Kidney (tissue), 14 donors: ENCODE data around the gene OGDH. TPM values are rescaled to one million over a fixed set of nuclear protein-coding genes. Genes with fewer than 3 reads are reported as not detected.
A peak's percentile ranks its signal among the peaks of the same experiment; 100 is the strongest.

Experiments
- DNase-seq, 5 donors: peaks; one replicate each; pipeline ENCODE4 v3.0.0-alpha.2; 2013 to 2020
- FAIRE-seq: peaks from 2 replicates; lab custom pipeline; 2012; peaks lifted over from hg19 to GRCh38; lab: Jason Lieb, UNC
- H3K27ac ChIP-seq, 2 donors: one replicate each; pipeline ENCODE4 v1.7.0; 2013; ENCODE audit warnings: low read depth in 2 of 2, low read length in 2 of 2, inconsistent platforms in 1 of 2
- H3K27me3 ChIP-seq: one replicate; pipeline ENCODE4 v1.7.1; 2013; ENCODE audit warnings: low read length, inconsistent platforms; ENCODE audit not compliant: control insufficient read depth, insufficient read depth
- H3K36me3 ChIP-seq, 3 donors: one replicate each; pipeline versions ENCODE4 v1.7.0 to v1.7.1; 2013; ENCODE audit warnings: low read length in 3 of 3, control low read depth in 1 of 3, inconsistent platforms in 1 of 3; ENCODE audit not compliant: insufficient read depth in 3 of 3, control insufficient read depth in 2 of 3
- H3K4me1 ChIP-seq, 3 donors: one replicate each; pipeline versions ENCODE4 v1.7.0 to v1.7.1; 2013; ENCODE audit warnings: low read length in 3 of 3, inconsistent platforms in 1 of 3, low read depth in 1 of 3; ENCODE audit not compliant: control insufficient read depth in 2 of 3, insufficient read depth in 2 of 3
- H3K4me3 ChIP-seq, 3 donors: one replicate each; pipeline versions ENCODE4 v1.7.0 to v1.8.1; 2013; ENCODE audit warnings: low read length in 3 of 3, control low read depth in 1 of 3, inconsistent platforms in 1 of 3
- H3K9ac ChIP-seq, 3 donors: one replicate each; pipeline versions ENCODE4 v1.7.0 to v1.7.1; 2013; ENCODE audit warnings: low read length in 3 of 3, control low read depth in 1 of 3, inconsistent platforms in 1 of 3
- H3K9me3 ChIP-seq, 3 donors: one replicate each; pipeline versions ENCODE4 v1.7.0 to v1.7.1; 2013; ENCODE audit warnings: low read length in 3 of 3, control low read depth in 1 of 3, inconsistent platforms in 1 of 3; ENCODE audit not compliant: control insufficient read depth in 2 of 3, insufficient read depth in 1 of 3
- CTCF ChIP-seq: IDR thresholded peaks from 3 replicates; pipeline ENCODE4 v1.5.1; 2012; ENCODE audit warnings: mild to moderate bottlenecking, moderate library complexity, borderline replicate concordance; ENCODE audit not compliant: insufficient read depth; ENCODE audit errors: extremely low read depth
- intact Hi-C: fragments of 100-400 bp; cut with DNase I; formaldehyde crosslinking; loops from one replicate; pipeline ENCODE4 v1.11.1; 2022
- polyA plus RNA-seq: library from polyadenylated mRNA; stranded (reverse); fragments of 350-450 nt; fragmentation: Illumina TruSeq; extraction: RNeasy Lipid Tissue Mini Kit (QIAGEN cat#74804); gene quantifications from one replicate; pipeline ENCODE4 v1.2.3, GENCODE V29; 2014; ENCODE audit warnings: low read depth, low replicate concordance; ENCODE audit not compliant: insufficient read depth
- total RNA-seq: library from RNA; stranded (reverse); fragmentation: NEBNext Ultra II Directional; extraction: Animal tissue kit (Norgen Biotek cat#: 25700); gene quantifications from one replicate; pipeline ENCODE4 v1.2.1, GENCODE V29; 2021
- donor health status: control.
- donor health status: control.
- donor health status: control.
- donor health status: control.
- donor health status: control.
- donor health status: DM: yes; HTN: yes; CAD: no.
- donor health status: Normal renal cell carcinoma (clear cell type).

Gene OGDH
- total and polyA plus RNA-seq, 2 donors from 2014 or later: 108 to 132 TPM

GRCh38 chr7:44752822-44753221, 146.4 kb downstream of the OGDH start:
- Histone ChIP-seq H3K9ac (no peak overlapping the region), H3K4me1 (peaks cover 0 to 49% (median 21%) of the 10 kb centered on the region in 3 donors), H3K36me3 (peaks cover 0 to 5% (median 1%) of the 10 kb centered on the region in 3 donors), H3K27me3 (no peaks in the 10 kb centered on the region), H3K27ac (no peak overlapping the region), H3K4me3 (no peak overlapping the region), H3K9me3 (no peaks in the 10 kb centered on the region)
- no peak for DNase-seq
- TF ChIP-seq CTCF: no peak
- intact Hi-C loops: no loop called here
- FAIRE-seq: no peak

GRCh38 chr7:44754802-44755697, 148.6 kb downstream of the OGDH start:
- Histone ChIP-seq H3K4me3 (no peak overlapping the region), H3K9ac (no peak overlapping the region), H3K27me3 (no peaks in the 10 kb centered on the region), H3K4me1 (peaks cover 0 to 37% (median 17%) of the 10 kb centered on the region in 3 donors), H3K36me3 (peaks cover 0 to 13% (median 5%) of the 10 kb centered on the region in 3 donors), H3K9me3 (no peaks in the 10 kb centered on the region), H3K27ac (no peak overlapping the region)
- intact Hi-C loops: no loop called here
- no peak for TF ChIP-seq CTCF
- no peak for FAIRE-seq
- DNase-seq: no peak

GRCh38 chr7:44755698-44756627, 149.5 kb downstream of the OGDH start:
- H3K9me3 ChIP-seq: no peaks in the 10 kb centered on the region
- no peak for TF ChIP-seq CTCF
- H3K9ac ChIP-seq: no peak overlapping the region
- H3K4me1 ChIP-seq: peaks cover 0 to 28% (median 8%) of the 10 kb centered on the region in 3 donors
- H3K36me3 ChIP-seq: peaks cover 0 to 21% (median 11%) of the 10 kb centered on the region in 3 donors
- FAIRE-seq: no peak
- H3K27ac ChIP-seq: no peak overlapping the region
- no peaks in the 10 kb centered on the region for H3K27me3 ChIP-seq
- peak in 2 of 5 donors; percentile 36 to 90 for DNase-seq
- intact Hi-C loops: no loop called here
- H3K4me3 ChIP-seq: no peak overlapping the region
